ENCODE measurements around the gene PLEKHG1.

- TF ChIP-seq, protein P1, sequence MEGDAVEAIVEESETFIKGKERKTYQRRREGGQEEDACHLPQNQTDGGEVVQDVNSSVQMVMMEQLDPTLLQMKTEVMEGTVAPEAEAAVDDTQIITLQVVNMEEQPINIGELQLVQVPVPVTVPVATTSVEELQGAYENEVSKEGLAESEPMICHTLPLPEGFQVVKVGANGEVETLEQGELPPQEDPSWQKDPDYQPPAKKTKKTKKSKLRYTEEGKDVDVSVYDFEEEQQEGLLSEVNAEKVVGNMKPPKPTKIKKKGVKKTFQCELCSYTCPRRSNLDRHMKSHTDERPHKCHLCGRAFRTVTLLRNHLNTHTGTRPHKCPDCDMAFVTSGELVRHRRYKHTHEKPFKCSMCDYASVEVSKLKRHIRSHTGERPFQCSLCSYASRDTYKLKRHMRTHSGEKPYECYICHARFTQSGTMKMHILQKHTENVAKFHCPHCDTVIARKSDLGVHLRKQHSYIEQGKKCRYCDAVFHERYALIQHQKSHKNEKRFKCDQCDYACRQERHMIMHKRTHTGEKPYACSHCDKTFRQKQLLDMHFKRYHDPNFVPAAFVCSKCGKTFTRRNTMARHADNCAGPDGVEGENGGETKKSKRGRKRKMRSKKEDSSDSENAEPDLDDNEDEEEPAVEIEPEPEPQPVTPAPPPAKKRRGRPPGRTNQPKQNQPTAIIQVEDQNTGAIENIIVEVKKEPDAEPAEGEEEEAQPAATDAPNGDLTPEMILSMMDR (IDR thresholded peaks at IDR 0.05), result no peak
- TF ChIP-seq POLR2A (IDR thresholded peaks at IDR 0.05) (no peak), POLR2AphosphoS5 (IDR thresholded peaks at IDR 0.05) (no peak), EP300 (IDR thresholded peaks at IDR 0.05) (no peak)
These were observed 23.8 kb upstream of the PLEKHG1 start for GRCh38 chr6:150575836-150576235.
